Endothelial cell of umbilical vein (primary cell): ENCODE measurements around the gene CDK18. TPM values are rescaled to one million over a fixed set of nuclear protein-coding genes. Genes with fewer than 3 reads are reported as not detected.

Source experiments
- BruUV-seq: library from RNA; stranded (reverse); fragments of 400-500 nt; replicated peaks from 2 replicates; lab custom pipeline; 2021; lab: Mats Ljungman, UMichigan
- CTCF ChIA-PET: fragments of 300-600, 350-600 bp; sonication (Branson Sonifier 250); formaldehyde crosslinking; loops from one replicate; lab custom pipeline; 2021; ENCODE audit warnings: antibody characterized with exemption, inconsistent platforms; lab: Charles Lee
- POLR2A ChIA-PET: fragments of 300-600, 350-600 bp; sonication (Branson Sonifier 250); formaldehyde crosslinking; loops from one replicate; lab custom pipeline; 2021; ENCODE audit warnings: antibody characterized with exemption, inconsistent platforms; lab: Charles Lee
- DNase-seq: peaks from one replicate; pipeline ENCODE4 v3.0.0-alpha.2; 2011; ENCODE audit warnings: low read depth, low spot score
- FAIRE-seq: peaks from 2 replicates; lab custom pipeline; 2011; peaks lifted over from hg19 to GRCh38; lab: Jason Lieb, UNC
- H2AFZ ChIP-seq: 2 replicates; pipeline ENCODE4 v1.6.0; 2012; ENCODE audit warnings: low read depth, low read length, control low read depth, inconsistent platforms
- H3K27ac ChIP-seq: 2 replicates; pipeline ENCODE4 v1.5.1; 2011; ENCODE audit warnings: low read depth, mild to moderate bottlenecking, control low read depth, low read length, moderate library complexity; ENCODE audit not compliant: insufficient read depth
- H3K27me3 ChIP-seq, 2 experiments: 2 replicates each; pipeline versions ENCODE4 v1.6.0 to v1.6.1; 2011; ENCODE audit warnings: low read length in 2 of 2, mixed read lengths in 1 of 2; ENCODE audit not compliant: control insufficient read depth in 2 of 2, insufficient read depth in 2 of 2
- H3K36me3 ChIP-seq, 2 experiments: 2 replicates in 1 of 2; 3 replicates in 1 of 2; pipeline ENCODE4 v1.5.1; 2011; ENCODE audit warnings: low read length in 2 of 2, mild to moderate bottlenecking in 1 of 2, moderate library complexity in 1 of 2; ENCODE audit not compliant: control insufficient read depth in 2 of 2, insufficient read depth in 2 of 2; ENCODE audit errors: extremely low read depth in 1 of 2
- H3K4me1 ChIP-seq: 3 replicates; pipeline ENCODE4 v1.5.1; 2011; ENCODE audit warnings: mild to moderate bottlenecking, low read length; ENCODE audit not compliant: control insufficient read depth, insufficient read depth; ENCODE audit errors: extremely low read depth
- H3K4me2 ChIP-seq: 2 replicates; pipeline ENCODE4 v1.6.1; 2011; ENCODE audit warnings: low read length, control low read depth, mixed read lengths; ENCODE audit not compliant: insufficient read depth
- H3K4me3 ChIP-seq, 3 experiments: fragments of 200-600 bp in 1 of 3; sonication (generic), shearing (Covaris generic) in 1 of 3; replicated peaks in 1 of 3; 2 replicates each; pipeline ENCODE4 v1.5.1; 2011 to 2016; ENCODE audit warnings: control low read depth in 3 of 3, low read length in 3 of 3, mild to moderate bottlenecking in 2 of 3, inconsistent platforms in 1 of 3, low read depth in 1 of 3, moderate library complexity in 1 of 3; ENCODE audit not compliant: insufficient read depth in 1 of 3
- H3K79me2 ChIP-seq: 2 replicates; pipeline ENCODE4 v1.6.0; 2012; ENCODE audit warnings: low read length, inconsistent platforms; ENCODE audit not compliant: control insufficient read depth, insufficient read depth
- H3K9ac ChIP-seq: replicated peaks from 2 replicates; pipeline ENCODE3; 2011; ENCODE audit warnings: low read length, control low read depth; ENCODE audit not compliant: insufficient read depth; ENCODE audit errors: extremely low read depth
- H3K9me1 ChIP-seq: replicated peaks from 3 replicates; pipeline ENCODE4 v1.6.0; 2011; ENCODE audit warnings: mild to moderate bottlenecking, low read length; ENCODE audit not compliant: control insufficient read depth, insufficient read depth; ENCODE audit errors: extremely low read depth
- H3K9me3 ChIP-seq: replicated peaks from 2 replicates; pipeline ENCODE4 v1.5.1; 2012; ENCODE audit warnings: low read length, inconsistent platforms; ENCODE audit not compliant: control insufficient read depth, insufficient read depth
- H4K20me1 ChIP-seq: replicated peaks from 2 replicates; pipeline ENCODE3; 2011; ENCODE audit warnings: mild to moderate bottlenecking, low read length; ENCODE audit not compliant: control insufficient read depth, insufficient read depth; ENCODE audit errors: extremely low read depth
- EZH2 ChIP-seq: IDR thresholded peaks from 2 replicates; pipeline ENCODE4 v1.6.1; 2012; ENCODE audit warnings: borderline replicate concordance, low read depth, mild to moderate bottlenecking, moderate library complexity, low read length, inconsistent platforms; ENCODE audit not compliant: severe bottlenecking
- GATA2 ChIP-seq: IDR thresholded peaks from 2 replicates; pipeline ENCODE4 v1.7.0; 2011; ENCODE audit warnings: low read depth, mild to moderate bottlenecking, moderate library complexity, mixed read lengths, low read length; ENCODE audit not compliant: insufficient read length, insufficient read depth
- POLR2A ChIP-seq: IDR thresholded peaks from 2 replicates; pipeline ENCODE4 v1.6.1; 2012; ENCODE audit warnings: low read depth, mild to moderate bottlenecking, control low read depth, low read length
- POLR2AphosphoS5 ChIP-seq: IDR thresholded peaks from 2 replicates; pipeline ENCODE4 v1.6.1; 2012; ENCODE audit warnings: low read depth, mild to moderate bottlenecking, control low read depth, low read length, moderate library complexity; ENCODE audit not compliant: insufficient read depth
- dilution Hi-C: fragments of 300-500 bp; cut with MboI; formaldehyde crosslinking; loops from one replicate; pipeline ENCODE4 v1.15.0; 2019; ENCODE audit warnings: low sequenced_read_pairs; ENCODE audit not compliant: extremely low pct_ligation_motif_present
- intact Hi-C: fragments of 100-400 bp; cut with micrococcal nuclease; formaldehyde crosslinking; loops from one replicate; pipeline ENCODE4 v1.10.0; 2022
- polyA plus RNA-seq, 4 experiments: library from polyadenylated mRNA; depleted of rRNA in 3 of 4; stranded (reverse) in 3 of 4; unstranded in 1 of 4; fragments of >200 nt; gene quantifications; 2 replicates each; pipeline versions ENCODE4 v1.2.1 to v1.2.3, GENCODE V29; 2011 to 2012; ENCODE audit warnings: missing spikeins in 1 of 4
- total RNA-seq: library from RNA; stranded (reverse); gene quantifications from 2 replicates; pipeline ENCODE4 v1.2.3, GENCODE V29; 2021
- TF ChIP-seq, protein P1 (sequence below), 2 donors: IDR thresholded peaks; 1 replicate in 1 of 2; 2 replicates in 1 of 2; pipeline ENCODE4 v1.5.1; 2011; ENCODE audit warnings: low read length in 2 of 2, mild to moderate bottlenecking in 2 of 2, moderate library complexity in 2 of 2, control low read depth in 1 of 2, inconsistent platforms in 1 of 2, low read depth in 1 of 2; ENCODE audit not compliant: insufficient read depth in 1 of 2; ENCODE audit errors: extremely low read depth in 1 of 2
- TF ChIP-seq, protein P2 (sequence below): IDR thresholded peaks from 2 replicates; pipeline ENCODE4 v1.6.1; 2011; ENCODE audit not compliant: insufficient read depth, insufficient read length

The CDK18 gene
- total and polyA plus RNA-seq, 2 donors (not counting 3 experiments of a cell fraction or from before 2014, with no cell fraction given) = 0.17 to 1.2 TPM

DNA sequence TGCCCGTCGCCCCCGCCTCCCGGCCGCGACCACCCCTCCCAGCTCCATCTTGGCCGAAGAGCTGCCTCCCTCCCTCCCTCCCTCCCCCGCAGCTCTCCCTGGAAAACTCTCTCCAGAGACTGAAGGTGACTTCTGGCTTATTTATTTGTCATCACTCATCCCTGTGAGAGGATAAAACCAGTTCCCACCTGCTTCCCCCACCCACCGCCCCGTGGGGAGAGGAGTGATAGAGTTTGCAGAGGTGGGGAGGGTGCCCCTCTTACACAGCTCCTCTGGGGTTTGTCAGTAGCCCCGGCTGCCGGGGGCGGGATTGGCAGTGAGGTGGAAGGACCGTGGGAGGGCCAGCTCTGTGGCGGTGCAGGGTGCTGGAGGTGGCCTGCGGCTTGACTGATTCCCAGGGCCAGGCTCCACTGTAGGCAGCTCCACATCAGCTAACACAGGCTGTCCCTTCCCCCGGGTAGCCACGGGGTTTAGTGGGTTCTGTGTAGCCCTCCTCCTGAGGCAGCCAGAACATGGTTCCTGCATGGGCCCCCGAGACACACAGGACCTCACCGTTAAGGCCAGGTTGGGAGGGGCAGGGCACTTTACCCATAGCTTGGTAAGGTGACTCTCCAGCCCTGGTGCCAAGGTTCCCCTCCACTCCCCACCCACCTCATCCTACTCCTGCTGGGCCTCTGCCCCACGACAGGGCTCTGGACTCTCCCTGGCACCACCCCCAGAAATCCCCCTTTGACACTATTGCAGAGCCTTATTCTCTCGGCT is 65.1 kb downstream of the CDK18 start:
- dilution Hi-C loops = no loop called here
- Histone ChIP-seq H3K27ac (no peak overlapping the region), H3K9me1 (no peaks in the 10 kb centered on the region), H3K36me3 (no peaks in the 10 kb centered on the region), H3K4me3 (no peak overlapping the region), H3K4me2 (no peak overlapping the region), H3K4me1 (no peaks in the 10 kb centered on the region), H3K9me3 (no peaks in the 10 kb centered on the region), H3K79me2 (no peaks in the 10 kb centered on the region), H2AFZ (no peak overlapping the region), H4K20me1 (no peaks in the 10 kb centered on the region), H3K27me3 (peaks cover 51 to 66% of the 10 kb centered on the region in 2 experiments), H3K9ac (no peak overlapping the region)
- FAIRE-seq (no peak), DNase-seq (no peak)
- ChIA-PET POLR2A (no interaction called here), CTCF (interaction anchor here (0.9 to 3.3 kb wide), 6 partner anchors 13 to 215 kb away, joined by 3 to 19 read pairs (median 6); no protein-coding TSS in a partner anchor)
- BruUV-seq = no TSS peak
- no peak for TF ChIP-seq GATA2
- TF ChIP-seq, protein P1, sequence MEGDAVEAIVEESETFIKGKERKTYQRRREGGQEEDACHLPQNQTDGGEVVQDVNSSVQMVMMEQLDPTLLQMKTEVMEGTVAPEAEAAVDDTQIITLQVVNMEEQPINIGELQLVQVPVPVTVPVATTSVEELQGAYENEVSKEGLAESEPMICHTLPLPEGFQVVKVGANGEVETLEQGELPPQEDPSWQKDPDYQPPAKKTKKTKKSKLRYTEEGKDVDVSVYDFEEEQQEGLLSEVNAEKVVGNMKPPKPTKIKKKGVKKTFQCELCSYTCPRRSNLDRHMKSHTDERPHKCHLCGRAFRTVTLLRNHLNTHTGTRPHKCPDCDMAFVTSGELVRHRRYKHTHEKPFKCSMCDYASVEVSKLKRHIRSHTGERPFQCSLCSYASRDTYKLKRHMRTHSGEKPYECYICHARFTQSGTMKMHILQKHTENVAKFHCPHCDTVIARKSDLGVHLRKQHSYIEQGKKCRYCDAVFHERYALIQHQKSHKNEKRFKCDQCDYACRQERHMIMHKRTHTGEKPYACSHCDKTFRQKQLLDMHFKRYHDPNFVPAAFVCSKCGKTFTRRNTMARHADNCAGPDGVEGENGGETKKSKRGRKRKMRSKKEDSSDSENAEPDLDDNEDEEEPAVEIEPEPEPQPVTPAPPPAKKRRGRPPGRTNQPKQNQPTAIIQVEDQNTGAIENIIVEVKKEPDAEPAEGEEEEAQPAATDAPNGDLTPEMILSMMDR (IDR thresholded peaks at IDR 0.05; ENCODE audit: extremely low read depth in 1 of 2, insufficient read depth in 1 of 2, low read depth in 1 of 2, low read length in 2 of 2) = no peak
- peak; percentile 37 for TF ChIP-seq EZH2
- TF ChIP-seq, protein P2, sequence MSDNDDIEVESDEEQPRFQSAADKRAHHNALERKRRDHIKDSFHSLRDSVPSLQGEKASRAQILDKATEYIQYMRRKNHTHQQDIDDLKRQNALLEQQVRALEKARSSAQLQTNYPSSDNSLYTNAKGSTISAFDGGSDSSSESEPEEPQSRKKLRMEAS = no peak
- TF ChIP-seq POLR2A = no peak
- TF ChIP-seq POLR2AphosphoS5 = no peak
- intact Hi-C loops = no loop called here
